Left ventricle myocardium inferior (tissue), 1 donor: Measurements from ENCODE around the gene MACC1. TPM values are rescaled to one million over a fixed set of nuclear protein-coding genes. Genes with fewer than 3 reads are reported as not detected.

ENCODE experiments used
- DNase-seq: peaks from one replicate; pipeline ENCODE4 v3.0.0-alpha.2; 2020
- H3K27ac ChIP-seq: fragments of 200-600 bp; replicated peaks from 2 replicates; pipeline ENCODE4 v1.8.0; 2021
- H3K27me3 ChIP-seq: fragments of 200-600 bp; 2 replicates; pipeline ENCODE4 v1.8.0; 2021; ENCODE audit warnings: low read depth
- H3K36me3 ChIP-seq: fragments of 200-600 bp; 2 replicates; pipeline ENCODE4 v1.8.0; 2021
- H3K4me1 ChIP-seq: fragments of 200-600 bp; 2 replicates; pipeline ENCODE4 v1.8.0; 2021
- H3K4me3 ChIP-seq: fragments of 200-600 bp; 2 replicates; pipeline ENCODE4 v1.8.0; 2021; ENCODE audit warnings: mild to moderate bottlenecking, moderate library complexity
- H3K9me3 ChIP-seq: fragments of 200-600 bp; replicated peaks from 2 replicates; pipeline ENCODE4 v1.8.0; 2021
- CTCF ChIP-seq: fragments of 200-600 bp; IDR thresholded peaks from 2 replicates; pipeline ENCODE4 v1.8.0; 2021; ENCODE audit warnings: antibody characterized with exemption, mild to moderate bottlenecking, borderline replicate concordance
- intact Hi-C: fragments of 100-400 bp; cut with micrococcal nuclease; formaldehyde crosslinking; loops from one replicate; pipeline ENCODE4 v1.11.0; 2022
- total RNA-seq: library from RNA; stranded (reverse); fragmentation: NEBNext Ultra II Directional; extraction: Animal tissue kit (Norgen Biotek cat#: 25700); gene quantifications from one replicate; pipeline ENCODE4 v1.2.1, GENCODE V29; 2021
- donor health status: DM: no; HTN: yes; CAD: no; lungs with severe emphysema.

MACC1 gene
- total RNA-seq, 1 donor from 2014 or later, result 0.03 TPM

- TF ChIP-seq CTCF, result no peak
- H3K36me3 ChIP-seq, result no peaks in the 10 kb centered on the region
- H3K4me3 ChIP-seq, result no peak overlapping the region
- intact Hi-C loops, result no loop called here
- H3K4me1 ChIP-seq, result no peaks in the 10 kb centered on the region
- H3K27me3 ChIP-seq, result no peaks in the 10 kb centered on the region
- H3K9me3 ChIP-seq, result no peaks in the 10 kb centered on the region
- H3K27ac ChIP-seq, result no peak overlapping the region
- DNase-seq, result no peak
Observed at GRCh38 chr7:20107582-20107981, 109.6 kb downstream of the MACC1 start.

- TF ChIP-seq CTCF, result no peak
- Histone ChIP-seq H3K4me1 (no peaks in the 10 kb centered on the region), H3K9me3 (no peaks in the 10 kb centered on the region), H3K4me3 (no peak overlapping the region), H3K27ac (no peak overlapping the region), H3K27me3 (no peaks in the 10 kb centered on the region), H3K36me3 (no peaks in the 10 kb centered on the region)
- intact Hi-C loops, result no loop called here
- DNase-seq, result no peak
Observed at GRCh38 chr7:20104696-20105095, 112.5 kb downstream of the MACC1 start.

GRCh38 chr7:20102982-20103381 lies 114.2 kb downstream of the MACC1 start:
- no peaks in the 10 kb centered on the region for H3K36me3 ChIP-seq
- no peak overlapping the region for H3K4me3 ChIP-seq
- TF ChIP-seq CTCF, result no peak
- H3K27me3 ChIP-seq, result no peaks in the 10 kb centered on the region
- H3K9me3 ChIP-seq, result peaks cover under 1% of the 10 kb centered on the region
- no peak overlapping the region for H3K27ac ChIP-seq
- intact Hi-C loops, result no loop called here
- DNase-seq, result no peak
- H3K4me1 ChIP-seq, result no peaks in the 10 kb centered on the region

- no peak overlapping the region for H3K4me3 ChIP-seq
- no peaks in the 10 kb centered on the region for H3K27me3 ChIP-seq
- H3K4me1 ChIP-seq, result no peaks in the 10 kb centered on the region
- H3K36me3 ChIP-seq, result no peaks in the 10 kb centered on the region
- intact Hi-C loops, result no loop called here
- no peak overlapping the region for H3K27ac ChIP-seq
- DNase-seq, result no peak
- TF ChIP-seq CTCF, result no peak
- H3K9me3 ChIP-seq, result peaks cover 57% of the 10 kb centered on the region
Observed at GRCh38 chr7:20095862-20096261, 121.3 kb downstream of the MACC1 start.

- Histone ChIP-seq H3K27ac (no peak overlapping the region), H3K36me3 (no peaks in the 10 kb centered on the region), H3K4me1 (no peaks in the 10 kb centered on the region), H3K9me3 (peaks cover 57% of the 10 kb centered on the region), H3K27me3 (no peaks in the 10 kb centered on the region), H3K4me3 (no peak overlapping the region)
- intact Hi-C loops, result no loop called here
- no peak for TF ChIP-seq CTCF
- no peak for DNase-seq
Observed at GRCh38 chr7:20095436-20095835, 121.7 kb downstream of the MACC1 start.

- Histone ChIP-seq H3K4me3 (no peak overlapping the region), H3K27ac (no peak overlapping the region), H3K36me3 (no peaks in the 10 kb centered on the region), H3K4me1 (no peaks in the 10 kb centered on the region), H3K27me3 (no peaks in the 10 kb centered on the region), H3K9me3 (peaks cover 22% of the 10 kb centered on the region)
- TF ChIP-seq CTCF, result no peak
- intact Hi-C loops, result no loop called here
- DNase-seq, result no peak
Observed at GRCh38 chr7:20089431-20089830, 127.8 kb downstream of the MACC1 start.
